Keratinocyte (primary cell): ENCODE data around the gene RANBP3L. TPM values are rescaled to one million over a fixed set of nuclear protein-coding genes. Genes with fewer than 3 reads are reported as not detected.
"Not testable (repeated sequence)": the region's sequence is repeated elsewhere in the genome, so short reads cannot be mapped to it uniquely, and the experiment has no call there.

Source experiments
- DNase-seq: peaks from one replicate; pipeline ENCODE4 v3.0.0-alpha.2; 2011; ENCODE audit warnings: low read depth, missing footprints, low spot score
- FAIRE-seq: peaks from 2 replicates; lab custom pipeline; 2011; peaks lifted over from hg19 to GRCh38; lab: Jason Lieb, UNC
- H2AFZ ChIP-seq: 2 replicates; pipeline ENCODE4 v1.6.0; 2012; ENCODE audit warnings: low read length, control low read depth, inconsistent platforms; ENCODE audit not compliant: control insufficient read depth
- H3K27ac ChIP-seq: 2 replicates; pipeline ENCODE4 v1.5.1; 2011; ENCODE audit warnings: low read length; ENCODE audit not compliant: control insufficient read depth, insufficient read depth
- H3K27me3 ChIP-seq: 3 replicates; pipeline ENCODE4 v1.6.0; 2011; ENCODE audit warnings: low read length; ENCODE audit not compliant: control insufficient read depth, insufficient read depth; ENCODE audit errors: extremely low read depth
- H3K36me3 ChIP-seq, 2 experiments: 2 replicates in 1 of 2; 3 replicates in 1 of 2; pipeline ENCODE4 v1.5.1; 2011; ENCODE audit warnings: low read length in 2 of 2, mild to moderate bottlenecking in 1 of 2; ENCODE audit not compliant: control insufficient read depth in 2 of 2, insufficient read depth in 2 of 2; ENCODE audit errors: extremely low read depth in 1 of 2
- H3K4me1 ChIP-seq: 3 replicates; pipeline ENCODE4 v1.5.1; 2011; ENCODE audit warnings: low read length; ENCODE audit not compliant: control insufficient read depth, insufficient read depth; ENCODE audit errors: extremely low read depth
- H3K4me2 ChIP-seq: 3 replicates; pipeline ENCODE4 v1.6.0; 2011; ENCODE audit warnings: low read depth, low read length; ENCODE audit not compliant: control insufficient read depth, insufficient read depth; ENCODE audit errors: extremely low read depth
- H3K4me3 ChIP-seq, 3 experiments: fragments of 200-600 bp in 1 of 3; sonication (generic) in 1 of 3; 2 replicates in 2 of 3; 3 replicates in 1 of 3; pipeline ENCODE4 v1.5.1; 2011 to 2016; ENCODE audit warnings: low read length in 3 of 3, mild to moderate bottlenecking in 3 of 3, control low read depth in 2 of 3, inconsistent platforms in 1 of 3, low read depth in 1 of 3, mixed read lengths in 1 of 3, mixed run types in 1 of 3, moderate library complexity in 1 of 3; ENCODE audit not compliant: control insufficient read depth in 2 of 3, insufficient read depth in 2 of 3; ENCODE audit errors: extremely low read depth in 1 of 3
- H3K79me2 ChIP-seq: 2 replicates; pipeline ENCODE4 v1.6.0; 2012; ENCODE audit warnings: low read length; ENCODE audit not compliant: control insufficient read depth, insufficient read depth
- H3K9ac ChIP-seq: 3 replicates; pipeline ENCODE4 v1.6.0; 2011; ENCODE audit warnings: low read length; ENCODE audit not compliant: control insufficient read depth, insufficient read depth; ENCODE audit errors: extremely low read depth
- H3K9me1 ChIP-seq: 3 replicates; pipeline ENCODE4 v1.6.0; 2011; ENCODE audit warnings: low read length; ENCODE audit not compliant: control insufficient read depth, insufficient read depth; ENCODE audit errors: extremely low read depth
- H3K9me3 ChIP-seq: 2 replicates; pipeline ENCODE4 v1.5.1; 2012; ENCODE audit warnings: low read depth, low read length; ENCODE audit not compliant: control insufficient read depth
- H4K20me1 ChIP-seq: 3 replicates; pipeline ENCODE4 v1.6.0; 2011; ENCODE audit warnings: low read length; ENCODE audit not compliant: control insufficient read depth, insufficient read depth; ENCODE audit errors: extremely low read depth
- CTCF ChIP-seq, 3 experiments: IDR thresholded peaks in 1 of 3; conservative IDR thresholded peaks in 1 of 3; optimal IDR thresholded peaks in 1 of 3; 2 replicates in 2 of 3; 3 replicates in 1 of 3; pipeline versions ENCODE3 to v1.5.1; 2011; ENCODE audit warnings: low read length in 3 of 3, mild to moderate bottlenecking in 3 of 3, moderate library complexity in 2 of 3, control low read depth in 1 of 3, inconsistent platforms in 1 of 3; ENCODE audit not compliant: insufficient read depth in 2 of 3; ENCODE audit errors: extremely low read depth in 1 of 3
- EZH2 ChIP-seq: IDR thresholded peaks from one replicate; pipeline ENCODE4 v1.6.1; 2012; ENCODE audit warnings: inconsistent platforms, mild to moderate bottlenecking, low read length, moderate library complexity
- dilution Hi-C: fragments of 300-500 bp; cut with MboI; formaldehyde crosslinking; loops from one replicate; pipeline ENCODE4 v1.7.0; 2020; ENCODE audit warnings: low sequenced_read_pairs; ENCODE audit not compliant: extremely low pct_ligation_motif_present
- polyA plus RNA-seq, 5 experiments: library from polyadenylated mRNA; depleted of rRNA in 3 of 5; stranded (reverse) in 3 of 5; stranded (forward) in 1 of 5; unstranded in 1 of 5; fragments of >200 nt; gene quantifications; 1 replicate in 1 of 5; 2 replicates in 3 of 5; 3 replicates in 1 of 5; pipeline versions ENCODE4 v1.2.1 to v1.2.3, GENCODE V29; 2011 to 2012; ENCODE audit warnings: missing spikeins in 2 of 5, low read depth in 1 of 5, low replicate concordance in 1 of 5

The RANBP3L gene
- polyA plus RNA-seq, 1 donor (not counting 4 experiments of a cell fraction or from before 2014, with no cell fraction given), result not detected

DNA sequence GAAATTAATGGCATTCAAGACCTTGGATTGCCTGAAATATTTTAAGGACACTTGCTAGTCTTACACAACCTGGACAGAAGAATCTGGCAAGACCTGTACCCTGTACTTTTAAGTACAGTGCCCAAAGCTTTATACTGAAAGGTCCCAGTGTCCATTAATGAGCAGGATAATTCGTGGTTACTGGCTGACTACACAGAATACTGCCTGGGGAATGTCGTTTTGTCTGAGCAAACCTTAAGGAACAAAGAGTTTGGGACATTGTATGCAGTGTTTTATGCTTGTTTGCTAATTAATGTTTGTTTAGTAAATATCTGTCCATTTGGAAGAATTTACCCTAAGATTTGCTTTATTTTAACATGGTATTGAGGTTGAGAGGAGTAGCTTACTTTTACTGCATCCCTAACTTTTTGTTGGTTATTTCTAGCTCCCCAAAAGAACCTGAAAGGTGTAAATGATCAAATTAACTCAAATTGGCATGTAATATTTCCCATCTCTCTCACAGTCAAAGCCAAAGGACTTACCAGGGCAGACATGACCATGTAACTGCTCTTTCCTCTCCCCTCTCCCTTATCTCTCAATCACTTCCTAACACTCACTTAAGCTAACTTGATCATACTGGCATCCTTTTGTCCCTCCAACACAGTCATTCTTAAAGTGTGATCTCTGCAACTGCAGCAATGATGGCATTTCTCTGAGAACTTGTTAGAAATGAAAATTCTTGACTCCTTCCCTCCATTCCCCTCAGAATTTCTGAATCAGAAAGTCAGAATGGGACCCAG is 15.7 kb downstream of the RANBP3L start:
- FAIRE-seq, result no peak
- H3K9me1 ChIP-seq, result no peaks in the 10 kb centered on the region
- no peak for DNase-seq
- no peak overlapping the region for H3K4me3 ChIP-seq
- no peak for TF ChIP-seq CTCF (optimal IDR thresholded peaks at IDR 0.05 in 1 of 3, IDR thresholded peaks at IDR 0.05 in 1 of 3, conservative IDR thresholded peaks at IDR 0.05 in 1 of 3; ENCODE audit: extremely low read depth in 1 of 3, insufficient read depth in 2 of 3, low read length in 3 of 3)
- no peak for TF ChIP-seq EZH2
- no peak overlapping the region for H2AFZ ChIP-seq
- no peak overlapping the region for H3K9ac ChIP-seq
- H3K4me2 ChIP-seq, result no peak overlapping the region
- H3K9me3 ChIP-seq, result no peaks in the 10 kb centered on the region
- no peaks in the 10 kb centered on the region for H4K20me1 ChIP-seq
- dilution Hi-C loops, result no loop called here
- H3K36me3 ChIP-seq, result no peaks in the 10 kb centered on the region
- no peaks in the 10 kb centered on the region for H3K4me1 ChIP-seq
- H3K27me3 ChIP-seq, result no peaks in the 10 kb centered on the region
- no peaks in the 10 kb centered on the region for H3K79me2 ChIP-seq
- H3K27ac ChIP-seq, result no peak overlapping the region

DNA sequence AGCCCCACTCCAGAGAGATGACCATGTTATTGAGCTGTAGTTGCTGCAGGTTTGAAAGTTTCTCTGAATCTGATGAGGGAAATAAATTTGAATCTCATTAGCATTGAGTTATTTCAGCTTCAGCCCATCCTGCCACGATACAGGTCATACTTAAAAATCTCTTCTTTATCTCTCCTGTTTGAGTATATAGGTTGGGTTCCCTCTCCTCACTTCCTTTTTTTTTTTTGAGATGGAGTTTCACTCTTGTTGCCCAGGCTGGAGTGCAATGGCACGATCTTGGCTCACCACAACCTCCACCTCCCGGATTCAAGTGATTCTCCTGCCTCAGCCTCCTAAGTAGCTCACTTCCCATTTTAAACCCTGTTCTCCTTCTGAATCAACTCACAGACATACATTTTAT is 17.9 kb downstream of the RANBP3L start:
- H3K36me3 ChIP-seq, H3K9me1 ChIP-seq, H2AFZ ChIP-seq, H3K9me3 ChIP-seq, H4K20me1 ChIP-seq, H3K9ac ChIP-seq, DNase-seq, H3K27me3 ChIP-seq, H3K4me1 ChIP-seq, dilution Hi-C loops, H3K4me3 ChIP-seq, H3K4me2 ChIP-seq, H3K79me2 ChIP-seq, H3K27ac ChIP-seq, FAIRE-seq: not testable (repeated sequence)

DNA sequence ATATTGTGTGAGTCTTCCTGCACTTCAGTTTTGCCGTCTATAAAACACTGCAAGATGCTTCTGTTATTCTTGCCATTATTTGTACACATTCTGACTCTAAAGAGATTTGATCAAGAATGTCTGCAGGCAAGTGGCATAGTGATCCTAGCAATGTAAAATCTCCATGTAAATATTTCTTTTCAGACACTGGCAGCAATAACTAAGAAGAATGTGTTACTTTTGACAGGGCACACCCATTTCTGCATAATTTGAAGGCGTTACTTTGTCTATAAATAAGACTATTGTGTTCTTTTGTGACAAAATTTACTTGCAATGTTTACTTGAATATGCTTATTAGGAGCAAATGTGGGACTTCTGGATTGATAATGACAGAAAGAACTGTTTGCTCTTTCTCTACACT is 20.1 kb downstream of the RANBP3L start:
- no peaks in the 10 kb centered on the region for H3K27me3 ChIP-seq
- dilution Hi-C loops, result no loop called here

More for the DNA sequence above, 20.1 kb downstream of the RANBP3L start:
- Histone ChIP-seq H3K79me2 (no peaks in the 10 kb centered on the region), H3K9me3 (no peaks in the 10 kb centered on the region), H3K36me3 (no peaks in the 10 kb centered on the region), H3K27ac (no peak overlapping the region), H3K4me2 (no peak overlapping the region), H4K20me1 (no peaks in the 10 kb centered on the region), H3K4me3 (no peak overlapping the region), H3K9ac (no peak overlapping the region), H2AFZ (no peak overlapping the region), H3K4me1 (no peaks in the 10 kb centered on the region), H3K9me1 (no peaks in the 10 kb centered on the region)
- no peak for FAIRE-seq
- no peak for TF ChIP-seq CTCF (optimal IDR thresholded peaks at IDR 0.05 in 1 of 3, IDR thresholded peaks at IDR 0.05 in 1 of 3, conservative IDR thresholded peaks at IDR 0.05 in 1 of 3; ENCODE audit: extremely low read depth in 1 of 3, insufficient read depth in 2 of 3, low read length in 3 of 3)
- TF ChIP-seq EZH2, result no peak
- DNase-seq, result no peak
